Activated T-helper 17 cell treated with anti-CD3 and anti-CD28 coated beads, Interleukin-2, amount 50 U/mL, for 72 hours (primary cell): ENCODE data around the gene HLF. TPM values are rescaled to one million over a fixed set of nuclear protein-coding genes. Genes with fewer than 3 reads are reported as not detected.
"Not testable (repeated sequence)": the region's sequence is repeated elsewhere in the genome, so short reads cannot be mapped to it uniquely, and the experiment has no call there.

Source experiments
- ATAC-seq: fragments of 150-1000 bp; cut with Tn5 transposase; replicated peaks from 2 replicates; pipeline ENCODE4 v1.10.0; 2021; ENCODE audit warnings: mild to moderate bottlenecking, moderate library complexity
- H3K27ac Mint-ChIP-seq: one replicate; pipeline ENCODE4 v1.8.0; 2022; ENCODE audit warnings: mixed read lengths
- H3K27me3 Mint-ChIP-seq: one replicate; pipeline ENCODE4 v1.8.0; 2022; ENCODE audit warnings: mixed read lengths
- H3K36me3 Mint-ChIP-seq: one replicate; pipeline ENCODE4 v1.8.0; 2022; ENCODE audit warnings: low read depth, mild to moderate bottlenecking, mixed read lengths
- H3K4me1 Mint-ChIP-seq: one replicate; pipeline ENCODE4 v1.8.0; 2022; ENCODE audit warnings: mixed read lengths
- H3K4me3 Mint-ChIP-seq: one replicate; pipeline ENCODE4 v1.8.0; 2022; ENCODE audit warnings: mild to moderate bottlenecking, mixed read lengths
- H3K9me3 Mint-ChIP-seq: one replicate; pipeline ENCODE4 v1.8.0; 2022; ENCODE audit warnings: mixed read lengths
- total RNA-seq, 2 donors: library from RNA; stranded (reverse); gene quantifications; one replicate each; pipeline ENCODE4 v1.2.3, GENCODE V29; 2022

HLF gene
- total RNA-seq, 2 donors from 2014 or later: 21.7 to 46.3 TPM

DNA sequence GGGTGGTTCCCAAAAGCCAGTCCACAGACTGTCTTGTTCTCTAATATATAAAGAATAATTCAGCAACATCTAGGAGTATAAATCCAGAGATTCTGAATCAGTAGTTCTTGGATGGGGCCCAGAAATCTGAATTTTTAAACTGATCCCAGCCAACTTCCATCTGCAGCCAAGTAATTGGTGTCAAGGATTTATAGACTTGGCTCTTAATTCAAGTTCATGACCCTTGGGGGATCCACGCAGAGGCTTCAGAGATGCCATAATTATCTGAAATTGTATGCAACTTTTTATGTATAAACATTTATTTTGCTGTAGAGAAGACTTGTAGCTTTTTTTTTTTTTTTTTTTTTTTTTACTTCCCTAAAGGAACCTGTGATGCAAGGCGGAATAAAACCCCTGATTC is 60.6 kb downstream of the HLF start:
- Mint-ChIP-seq H3K9me3 (peaks cover 4% of the 10 kb centered on the region), H3K4me1 (no peaks in the 10 kb centered on the region), H3K27ac (no peak overlapping the region), H3K27me3 (no peaks in the 10 kb centered on the region), H3K36me3 (peaks cover 6% of the 10 kb centered on the region), H3K4me3 (no peak overlapping the region)
- ATAC-seq: no peak

DNA sequence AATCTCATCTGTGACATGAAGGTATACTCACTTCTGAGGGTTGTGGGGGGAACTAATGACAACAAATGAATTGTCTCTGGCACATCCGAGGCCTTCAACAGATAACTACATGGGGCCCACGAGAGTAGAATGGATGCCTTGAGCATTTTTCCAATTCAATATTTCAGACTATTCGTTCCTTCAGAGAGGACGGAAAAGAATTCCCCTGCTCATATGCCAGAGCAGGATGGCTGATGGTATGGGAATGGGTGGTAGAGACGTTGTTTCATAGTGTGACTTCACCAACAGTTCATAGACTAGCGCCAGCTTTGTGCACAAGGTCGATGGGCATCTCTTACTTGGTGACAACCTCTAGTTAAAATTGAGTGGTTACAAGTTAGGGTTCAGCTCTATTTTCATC is 61.3 kb downstream of the HLF start:
- H3K27ac Mint-ChIP-seq: no peak overlapping the region
- no peaks in the 10 kb centered on the region for H3K27me3 Mint-ChIP-seq
- no peaks in the 10 kb centered on the region for H3K4me1 Mint-ChIP-seq
- no peak overlapping the region for H3K4me3 Mint-ChIP-seq
- no peak for ATAC-seq
- H3K36me3 Mint-ChIP-seq: peaks cover 6% of the 10 kb centered on the region
- H3K9me3 Mint-ChIP-seq: peaks cover 4% of the 10 kb centered on the region

DNA sequence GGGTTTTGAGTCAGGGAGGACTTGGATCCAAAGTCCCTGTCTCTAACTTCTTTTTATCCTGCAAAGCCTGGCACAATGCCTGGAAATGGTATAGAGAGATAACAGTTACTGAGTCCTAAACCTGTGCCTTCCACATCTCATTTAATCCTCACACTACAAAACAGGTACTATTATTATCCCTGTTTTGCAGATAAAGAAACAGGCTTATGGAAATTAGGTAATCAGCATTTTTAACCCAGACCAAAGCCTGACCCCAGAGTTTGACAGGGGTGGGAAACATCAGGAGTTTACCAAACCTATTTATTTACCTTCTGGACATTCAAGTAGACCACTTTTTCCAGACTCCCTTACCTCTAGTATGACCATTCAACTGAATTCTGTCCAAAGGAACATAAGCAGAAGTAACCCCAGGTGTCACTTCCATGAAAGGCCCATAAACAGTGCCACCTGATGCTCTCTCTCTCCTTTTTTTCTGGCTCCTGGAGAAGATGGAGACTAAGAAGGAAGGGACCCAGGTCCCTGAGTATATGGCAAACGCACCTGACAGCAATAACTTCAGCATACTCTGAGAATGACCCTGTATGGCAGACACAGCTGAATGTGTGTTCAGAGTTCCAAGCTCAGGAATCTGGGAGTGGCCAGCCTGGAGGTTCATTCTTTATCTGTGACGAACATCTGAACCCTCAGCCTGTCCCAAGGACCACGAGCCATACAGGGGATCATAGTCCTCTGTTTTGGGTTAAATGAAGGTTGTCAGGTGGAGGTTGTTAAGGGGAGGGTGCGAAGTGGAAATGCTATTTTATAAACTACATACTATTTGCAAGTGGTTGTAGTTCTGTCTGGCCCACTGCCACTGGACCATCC is 62.7 kb downstream of the HLF start:
- H3K4me1 Mint-ChIP-seq: peaks cover 5% of the 10 kb centered on the region
- H3K4me3 Mint-ChIP-seq: no peak overlapping the region
- no peaks in the 10 kb centered on the region for H3K27me3 Mint-ChIP-seq
- no peaks in the 10 kb centered on the region for H3K36me3 Mint-ChIP-seq
- no peak overlapping the region for H3K27ac Mint-ChIP-seq
- peaks cover 8% of the 10 kb centered on the region for H3K9me3 Mint-ChIP-seq
- no peak for ATAC-seq

DNA sequence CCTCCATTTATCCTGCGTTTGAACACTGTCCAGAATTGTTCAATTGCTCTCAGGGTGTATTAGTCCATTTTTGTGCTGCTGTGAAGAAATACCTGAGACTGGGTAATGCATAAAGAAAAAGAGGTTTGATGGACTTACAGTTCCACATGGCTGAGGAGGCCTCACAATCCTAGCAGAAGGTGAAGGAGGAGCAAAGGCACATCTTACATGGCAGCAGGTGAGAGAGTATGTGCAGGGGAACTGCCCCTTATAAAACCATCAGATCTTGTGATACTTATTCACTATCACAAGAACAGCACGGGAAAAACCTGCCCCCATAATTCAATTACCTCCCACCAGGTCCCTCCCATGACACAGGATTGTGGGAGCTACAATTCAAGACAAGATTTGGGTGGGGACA is 63.8 kb downstream of the HLF start:
- not testable (repeated sequence) for H3K27me3 Mint-ChIP-seq, H3K4me3 Mint-ChIP-seq, H3K27ac Mint-ChIP-seq, H3K4me1 Mint-ChIP-seq, H3K9me3 Mint-ChIP-seq, ATAC-seq, H3K36me3 Mint-ChIP-seq

DNA sequence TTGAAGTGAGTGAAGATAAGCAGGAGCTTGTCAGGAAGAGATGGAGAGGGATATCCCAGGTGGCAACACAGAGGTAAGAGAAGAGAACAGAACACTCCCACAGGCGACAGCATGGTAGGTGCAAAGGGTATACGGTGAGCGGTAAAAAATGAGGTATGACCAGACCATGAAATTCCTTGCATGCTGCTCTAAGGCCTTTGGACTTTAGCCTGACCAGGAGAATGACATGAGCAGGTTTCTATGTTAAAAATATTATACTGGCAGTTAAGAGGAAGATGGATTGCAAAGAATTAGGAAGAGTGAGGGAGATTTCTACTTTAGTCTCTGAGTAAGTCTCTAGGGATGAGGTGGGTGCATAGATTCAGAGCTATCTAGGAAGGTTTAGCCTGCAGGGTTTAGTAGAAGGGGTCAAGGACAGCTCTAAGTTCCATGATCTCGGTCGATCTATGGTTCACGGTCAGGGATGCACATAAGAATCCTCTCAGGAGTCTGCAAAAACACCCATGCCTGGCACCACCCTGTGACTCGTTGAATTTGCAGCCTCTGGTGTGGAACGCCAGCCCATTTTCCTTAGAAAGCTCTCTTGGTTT is 65.7 kb downstream of the HLF start:
- Mint-ChIP-seq H3K27ac (no peak overlapping the region), H3K9me3 (peaks cover 12% of the 10 kb centered on the region), H3K4me1 (peaks cover 6% of the 10 kb centered on the region), H3K4me3 (no peak overlapping the region), H3K36me3 (no peaks in the 10 kb centered on the region), H3K27me3 (peaks cover 3% of the 10 kb centered on the region)
- ATAC-seq: no peak

DNA sequence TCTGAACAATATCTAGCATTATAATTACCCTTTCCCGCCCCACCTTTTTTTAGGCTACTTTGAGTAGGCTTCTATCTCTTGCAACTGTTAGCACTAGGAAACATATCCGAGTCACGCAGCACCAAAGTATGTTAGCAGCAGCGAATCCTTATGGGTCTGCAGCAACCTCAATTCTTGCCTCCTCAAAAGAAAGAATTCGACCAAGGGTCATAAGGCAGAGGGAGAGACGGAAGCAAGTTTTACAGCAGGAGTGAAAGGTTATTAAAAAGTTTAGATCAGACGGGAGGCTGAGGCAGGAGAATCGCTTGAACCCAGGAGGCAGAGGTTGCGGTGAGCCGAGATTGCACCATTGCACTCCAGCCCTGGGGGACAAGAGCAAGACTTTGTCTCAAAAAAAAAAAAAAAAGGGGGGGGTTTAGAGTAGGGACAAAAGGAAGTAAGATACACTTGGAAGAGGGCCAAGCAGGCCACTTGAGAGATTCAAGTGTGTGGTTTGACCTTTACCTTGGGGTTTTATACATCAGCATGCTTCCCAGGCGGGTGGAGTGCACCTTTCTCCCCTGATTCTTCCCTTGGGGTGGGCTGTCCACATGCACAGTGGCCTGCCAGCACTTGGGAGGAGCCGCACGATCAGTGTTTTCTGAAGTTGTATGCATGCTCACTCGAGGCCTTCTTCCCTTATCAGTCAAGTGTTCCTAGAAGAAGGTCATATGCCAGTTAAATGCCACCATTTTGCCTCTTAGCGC is 67.7 kb downstream of the HLF start:
- no peak overlapping the region for H3K27ac Mint-ChIP-seq
- H3K27me3 Mint-ChIP-seq: peaks cover 3% of the 10 kb centered on the region
- H3K9me3 Mint-ChIP-seq: peaks cover 12% of the 10 kb centered on the region
- ATAC-seq: peak; percentile 12
- no peak overlapping the region for H3K4me3 Mint-ChIP-seq
- H3K4me1 Mint-ChIP-seq: peaks cover 6% of the 10 kb centered on the region
- H3K36me3 Mint-ChIP-seq: peaks cover 1% of the 10 kb centered on the region

DNA sequence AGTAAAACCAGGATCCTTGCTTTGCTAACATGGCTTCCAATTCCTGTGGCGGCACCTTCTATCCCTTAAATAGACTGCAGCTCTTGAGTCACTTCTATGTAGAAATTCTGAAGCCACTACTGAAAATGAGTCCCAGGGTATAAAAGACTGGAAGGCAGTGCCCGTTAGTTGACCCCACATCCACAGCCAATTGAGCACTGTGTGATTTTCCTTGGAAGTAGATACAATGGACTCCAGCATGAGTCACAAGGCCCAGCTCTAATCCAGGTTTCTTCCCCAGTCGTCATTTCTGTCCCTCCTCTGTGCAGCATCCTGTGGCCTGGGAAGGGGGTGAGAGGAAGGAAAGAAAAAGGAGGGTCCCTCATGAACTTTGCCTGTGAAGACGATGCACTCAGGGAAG is 69.5 kb downstream of the HLF start:
- Mint-ChIP-seq H3K4me1 (peaks cover 7% of the 10 kb centered on the region), H3K9me3 (peaks cover 14% of the 10 kb centered on the region), H3K27me3 (peaks cover 3% of the 10 kb centered on the region), H3K36me3 (peaks cover 5% of the 10 kb centered on the region), H3K27ac (no peak overlapping the region), H3K4me3 (no peak overlapping the region)
- ATAC-seq: no peak

DNA sequence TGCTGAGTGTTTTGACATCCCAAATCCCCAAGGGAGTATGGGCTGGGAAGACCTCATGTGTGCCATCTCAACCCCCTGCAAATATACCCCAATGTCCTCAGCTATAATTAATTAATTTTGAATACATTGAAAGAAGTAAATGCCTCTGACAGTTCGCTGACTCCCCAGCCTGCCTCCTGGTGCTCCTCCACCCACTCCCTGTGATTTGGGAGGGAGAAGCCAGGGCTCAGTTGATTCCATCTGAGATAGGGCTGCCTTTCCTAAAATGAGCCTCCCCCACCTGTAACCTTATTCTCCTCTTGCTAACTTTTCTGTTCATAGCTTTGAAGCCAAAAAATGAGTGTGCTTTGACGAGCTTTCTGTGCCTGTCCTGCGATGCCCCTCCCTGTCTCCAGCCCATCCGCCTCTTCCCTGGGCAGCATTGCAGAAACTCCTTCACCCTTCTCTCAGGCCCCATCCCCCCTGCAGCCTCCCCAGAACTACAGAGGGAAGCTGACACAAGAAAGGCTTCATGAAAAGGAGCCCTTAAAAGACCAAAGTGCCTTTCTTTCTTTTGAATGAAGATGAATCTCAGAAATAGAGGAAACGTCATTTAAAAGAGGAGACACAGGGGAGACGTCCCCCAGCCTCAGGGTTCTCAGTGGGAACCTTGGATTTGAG is 70.3 kb downstream of the HLF start:
- Mint-ChIP-seq H3K4me3 (no peak overlapping the region), H3K4me1 (peaks cover 14% of the 10 kb centered on the region), H3K9me3 (peaks cover 20% of the 10 kb centered on the region), H3K36me3 (peaks cover 5% of the 10 kb centered on the region), H3K27ac (peak overlapping the region; percentile 34), H3K27me3 (peaks cover 10% of the 10 kb centered on the region)
- ATAC-seq: no peak

DNA sequence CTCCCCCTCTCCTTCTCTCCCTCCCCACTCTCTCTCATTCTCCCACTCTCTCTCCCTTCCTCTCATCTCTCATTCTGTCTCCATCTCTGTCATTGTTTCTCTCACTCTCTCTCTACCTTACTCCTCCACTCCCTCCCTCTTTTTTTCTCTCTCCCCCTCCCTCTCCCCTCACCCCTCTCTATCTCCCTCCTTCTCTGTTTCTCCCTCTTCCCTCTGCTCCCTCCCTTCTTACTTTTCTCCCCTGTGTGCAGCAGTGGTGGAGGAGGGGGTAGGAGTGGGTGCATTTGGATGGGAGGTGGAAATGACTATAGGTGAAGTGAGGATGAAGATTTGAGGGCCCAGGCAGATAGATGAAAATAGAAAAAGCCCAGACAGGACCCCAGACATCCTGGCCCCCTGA is 70.9 kb downstream of the HLF start:
- H3K4me1 Mint-ChIP-seq: peaks cover 17% of the 10 kb centered on the region
- peaks cover 22% of the 10 kb centered on the region for H3K9me3 Mint-ChIP-seq
- no peak overlapping the region for H3K4me3 Mint-ChIP-seq
- peak overlapping the region; percentile 34 for H3K27ac Mint-ChIP-seq
- no peak for ATAC-seq
- H3K36me3 Mint-ChIP-seq: peaks cover 5% of the 10 kb centered on the region
- H3K27me3 Mint-ChIP-seq: peaks cover 12% of the 10 kb centered on the region

DNA sequence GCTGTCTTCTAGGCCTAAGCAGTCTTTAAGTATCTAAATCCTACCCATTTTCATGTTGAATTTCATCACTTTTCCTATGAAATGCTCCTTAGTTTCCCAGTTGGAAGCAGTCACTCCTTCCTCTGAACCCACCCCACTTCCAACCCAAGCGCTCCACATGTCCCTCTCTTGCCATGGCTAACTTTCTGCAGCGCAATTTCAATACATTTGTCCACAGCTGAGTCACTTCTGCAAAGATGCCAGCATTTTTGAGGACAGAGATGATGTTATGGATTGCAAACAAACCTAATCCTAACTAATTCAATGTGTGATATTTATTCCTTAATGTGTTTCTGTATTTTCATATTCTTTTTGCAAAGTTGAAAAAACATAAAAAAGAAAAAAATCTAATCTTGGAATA is 71.7 kb downstream of the HLF start:
- H3K9me3 Mint-ChIP-seq: peaks cover 22% of the 10 kb centered on the region
- no peak overlapping the region for H3K4me3 Mint-ChIP-seq
- H3K36me3 Mint-ChIP-seq: peaks cover 5% of the 10 kb centered on the region
- H3K4me1 Mint-ChIP-seq: peaks cover 17% of the 10 kb centered on the region
- ATAC-seq: no peak
- peaks cover 12% of the 10 kb centered on the region for H3K27me3 Mint-ChIP-seq
- no peak overlapping the region for H3K27ac Mint-ChIP-seq

DNA sequence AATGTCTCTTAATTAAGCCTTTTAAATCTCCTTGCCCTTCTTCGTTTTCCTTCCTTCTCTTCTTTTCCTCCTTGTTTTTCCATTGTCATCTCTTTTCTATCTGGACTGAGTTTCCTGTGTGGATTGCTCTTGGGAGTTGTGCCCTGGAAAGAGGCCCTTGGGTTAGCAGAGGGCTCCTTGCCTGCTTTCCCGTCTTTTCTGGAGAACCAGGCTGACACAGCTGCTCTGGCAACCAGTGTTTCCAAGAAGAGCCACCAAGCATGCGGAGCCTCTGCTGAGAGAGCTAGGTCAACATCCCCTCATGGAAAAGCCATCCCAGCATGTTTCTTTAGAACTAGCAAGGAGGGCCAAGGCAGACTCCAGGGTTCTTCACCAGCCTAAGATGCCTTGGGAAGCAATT is 75.4 kb downstream of the HLF start:
- H3K27me3 Mint-ChIP-seq: peaks cover 10% of the 10 kb centered on the region
- ATAC-seq: no peak
- peaks cover 5% of the 10 kb centered on the region for H3K36me3 Mint-ChIP-seq
- peak overlapping the region; percentile 47 for H3K27ac Mint-ChIP-seq
- H3K4me3 Mint-ChIP-seq: peak overlapping the region; percentile 2
- H3K4me1 Mint-ChIP-seq: peaks cover 39% of the 10 kb centered on the region
- peaks cover 14% of the 10 kb centered on the region for H3K9me3 Mint-ChIP-seq

DNA sequence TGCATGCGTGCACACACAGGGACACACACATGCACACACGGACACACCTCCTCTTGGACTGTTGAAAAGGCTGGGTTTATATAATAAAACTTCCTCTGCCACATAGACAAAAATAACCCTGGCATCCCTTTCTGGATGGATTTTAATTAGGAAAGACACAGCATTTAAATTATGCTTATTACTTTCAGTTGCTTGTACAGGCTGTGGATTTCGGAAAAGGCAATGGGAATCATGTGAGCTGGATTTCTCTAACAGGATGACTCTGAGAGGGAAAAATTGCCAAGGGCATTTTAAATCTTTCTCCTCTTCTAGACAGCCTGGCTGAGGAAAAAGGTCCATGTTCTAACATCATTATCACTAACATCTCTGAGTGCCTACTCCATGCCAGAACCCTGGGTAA is 75.9 kb downstream of the HLF start:
- no peak overlapping the region for H3K4me3 Mint-ChIP-seq
- H3K9me3 Mint-ChIP-seq: peaks cover 17% of the 10 kb centered on the region
- H3K27ac Mint-ChIP-seq: no peak overlapping the region
- peaks cover 44% of the 10 kb centered on the region for H3K4me1 Mint-ChIP-seq
- ATAC-seq: no peak
- H3K36me3 Mint-ChIP-seq: peaks cover 5% of the 10 kb centered on the region
- H3K27me3 Mint-ChIP-seq: peaks cover 10% of the 10 kb centered on the region

DNA sequence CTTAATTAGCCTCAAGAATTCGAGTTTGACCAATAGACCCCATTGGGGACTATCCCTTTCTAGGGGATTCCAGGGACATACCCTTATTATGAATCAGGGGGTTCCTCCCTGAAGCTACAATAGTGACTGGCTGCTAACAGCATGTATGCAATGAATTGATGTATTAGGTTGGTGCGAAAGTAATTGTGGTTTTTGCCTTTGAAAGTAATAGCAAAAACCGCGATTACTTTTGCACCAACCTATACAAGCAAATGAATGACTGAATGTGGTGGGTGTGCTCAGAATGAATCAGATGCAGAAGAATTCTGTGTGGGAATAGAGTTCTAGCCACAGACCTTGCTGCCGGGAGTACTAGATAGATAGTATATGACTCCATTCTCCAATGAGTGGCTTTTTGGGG is 76.7 kb downstream of the HLF start:
- Mint-ChIP-seq H3K4me1 (peaks cover 47% of the 10 kb centered on the region), H3K4me3 (peak overlapping the region; percentile 68), H3K27ac (peak overlapping the region; percentile 42), H3K9me3 (peaks cover 19% of the 10 kb centered on the region), H3K36me3 (peaks cover 5% of the 10 kb centered on the region), H3K27me3 (peaks cover 10% of the 10 kb centered on the region)
- peak; percentile 70 for ATAC-seq

DNA sequence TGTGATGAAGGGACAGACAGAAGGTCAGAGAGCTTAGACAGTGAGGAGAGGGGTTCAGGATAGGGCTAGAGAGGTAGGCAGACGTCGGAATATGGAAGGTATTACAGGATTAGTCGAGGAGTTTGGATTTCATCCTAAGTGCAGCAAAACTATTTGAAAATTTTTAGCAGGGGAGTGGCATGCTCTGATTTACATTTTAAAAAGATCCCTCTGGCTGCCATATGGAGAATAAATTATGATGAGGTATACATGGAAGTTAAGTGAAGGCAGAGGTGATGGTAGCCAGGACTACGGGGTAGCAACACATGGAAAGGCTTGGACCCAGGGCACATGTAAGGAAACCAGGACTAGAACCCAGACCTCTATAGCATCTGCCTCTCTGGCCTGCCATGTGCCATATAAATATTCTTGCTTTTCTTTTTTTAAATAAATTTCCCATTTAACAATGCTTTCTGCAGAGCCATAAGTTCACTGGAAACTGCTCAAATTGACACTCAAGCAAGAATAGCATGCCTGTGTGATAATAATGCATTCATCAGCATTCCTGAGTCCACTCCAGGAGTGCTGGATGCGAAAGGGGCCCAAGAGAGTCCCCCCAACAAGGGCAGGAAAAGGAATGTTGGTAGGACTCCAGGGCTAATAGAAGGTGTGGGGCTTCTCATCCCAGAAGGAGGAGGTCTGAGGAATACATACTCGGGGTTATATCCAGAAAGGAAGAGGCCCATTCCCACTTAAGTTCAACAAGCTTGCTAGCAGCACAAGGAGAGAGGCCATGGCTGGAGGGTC is 78.2 kb downstream of the HLF start:
- H3K36me3 Mint-ChIP-seq: no peaks in the 10 kb centered on the region
- peak overlapping the region; percentile 68 for H3K4me3 Mint-ChIP-seq
- H3K27me3 Mint-ChIP-seq: peaks cover 10% of the 10 kb centered on the region
- peaks cover 20% of the 10 kb centered on the region for H3K9me3 Mint-ChIP-seq
- ATAC-seq: no peak
- H3K27ac Mint-ChIP-seq: peak overlapping the region; percentile 49
- H3K4me1 Mint-ChIP-seq: peaks cover 58% of the 10 kb centered on the region
